H1 (cell line): ENCODE results near the gene WFDC8. TPM values are rescaled to one million over a fixed set of nuclear protein-coding genes. Genes with fewer than 3 reads are reported as not detected.

ENCODE experiments used
- polyA plus RNA-seq, 7 experiments: library from polyadenylated mRNA; depleted of rRNA in 3 of 7; stranded (reverse) in 5 of 7; unstranded in 2 of 7; fragments of >200 nt in 5 of 7; fragments of 200-250 nt in 2 of 7; gene quantifications; 1 replicate in 5 of 7; 2 replicates in 1 of 7; 4 replicates in 1 of 7; pipeline versions ENCODE4 v1.2.1 to v1.2.3, GENCODE V29; 2011 to 2013; ENCODE audit warnings: missing spikeins in 2 of 7, mixed read lengths in 2 of 7
- small RNA-seq: library from polyadenylated mRNA; stranded (forward); fragments of <200 nt; extraction: miRNeasy Mini kit (QIAGEN cat#:217004); gene quantifications from one replicate; pipeline ENCODE3, GENCODE V24; 2013; ENCODE audit not compliant: insufficient read depth
- total RNA-seq: library from RNA; stranded (reverse); fragmentation: NEBNext Ultra II Directional; extraction: Animal tissue kit (Norgen Biotek cat#: 25700); gene quantifications from 2 replicates; pipeline ENCODE4 v1.2.1, GENCODE V29; 2021

WFDC8 gene
- total and polyA plus RNA-seq, 2 of the 8 experiments (the other 6 are each of a cell fraction or from before 2014, with no cell fraction given), result not detected

Small RNA genes within 50 kb of the gene (small RNA-seq; reads per million reads assigned to genes)
- gene AL031663.1 (not detected), gene HSPD1P21 (not detected), gene RNA5SP485 (not detected)

Other genes starting within 250 kb of the WFDC8 start
- 59.2 and 60.2 TPM in 2 replicates for gene SDC4, start 230.9 kb downstream of the WFDC8 start, total RNA-seq
- 29.9 and 34.6 TPM in 2 replicates for gene SDC4, start 230.9 kb downstream of the WFDC8 start, polyA plus RNA-seq (2011; rRNA removed)
- gene SYS1, start 216.1 kb downstream of the WFDC8 start, total RNA-seq, result 18.2 and 19.6 TPM in 2 replicates
- gene SYS1, start 216.1 kb downstream of the WFDC8 start, polyA plus RNA-seq (2011; rRNA removed), result 50.8 and 57.4 TPM in 2 replicates
- not detected in 2 replicates for gene TP53TG5, start 201.0 kb downstream of the WFDC8 start, total RNA-seq
- gene TP53TG5, start 201.0 kb downstream of the WFDC8 start, polyA plus RNA-seq (2011; rRNA removed), result not detected in 2 replicates
- gene DBNDD2, start 171.0 kb downstream of the WFDC8 start, total RNA-seq, result 50.1 and 55.8 TPM in 2 replicates
- 95.5 and 96.3 TPM in 2 replicates for gene DBNDD2, start 171.0 kb downstream of the WFDC8 start, polyA plus RNA-seq (2011; rRNA removed)
- 64.3 and 66.0 TPM in 2 replicates for gene PIGT, start 163.1 kb downstream of the WFDC8 start, total RNA-seq
- 89.7 and 113 TPM in 2 replicates for gene PIGT, start 163.1 kb downstream of the WFDC8 start, polyA plus RNA-seq (2011; rRNA removed)
- 77.9 and 86.0 TPM in 2 replicates for gene WFDC2, start 109.5 kb downstream of the WFDC8 start, total RNA-seq
- 137 and 156 TPM in 2 replicates for gene WFDC2, start 109.5 kb downstream of the WFDC8 start, polyA plus RNA-seq (2011; rRNA removed)
- not detected in 2 replicates for gene SPINT3, start 63.7 kb downstream of the WFDC8 start, total RNA-seq
- gene SPINT3, start 63.7 kb downstream of the WFDC8 start, polyA plus RNA-seq (2011; rRNA removed), result not detected in 2 replicates
- gene WFDC6, start 39.8 kb downstream of the WFDC8 start, total RNA-seq, result not detected in 2 replicates
- gene WFDC6, start 39.8 kb downstream of the WFDC8 start, polyA plus RNA-seq (2011; rRNA removed), result not detected in 2 replicates
- 0.13 TPM in 1 of 2 replicates, not detected in the other for gene EPPIN, start 31.9 kb downstream of the WFDC8 start, total RNA-seq
- gene EPPIN, start 31.9 kb downstream of the WFDC8 start, polyA plus RNA-seq (2011; rRNA removed), result 0.06 TPM in 1 of 2 replicates, not detected in the other
- gene WFDC10A, start 50.5 kb upstream of the WFDC8 start, total RNA-seq, result not detected in 2 replicates
- not detected in 2 replicates for gene WFDC10A, start 50.5 kb upstream of the WFDC8 start, polyA plus RNA-seq (2011; rRNA removed)
- not detected in 2 replicates for gene WFDC9, start 52.0 kb upstream of the WFDC8 start, total RNA-seq
- gene WFDC9, start 52.0 kb upstream of the WFDC8 start, polyA plus RNA-seq (2011; rRNA removed), result not detected in 2 replicates
- not detected in 2 replicates for gene WFDC11, start 91.0 kb upstream of the WFDC8 start, total RNA-seq
- gene WFDC11, start 91.0 kb upstream of the WFDC8 start, polyA plus RNA-seq (2011; rRNA removed), result not detected in 2 replicates
- gene WFDC13, start 122.8 kb upstream of the WFDC8 start, total RNA-seq, result not detected in 2 replicates
- not detected in 2 replicates for gene WFDC13, start 122.8 kb upstream of the WFDC8 start, polyA plus RNA-seq (2011; rRNA removed)
- gene WFDC10B, start 125.7 kb upstream of the WFDC8 start, total RNA-seq, result 0.54 TPM in 1 of 2 replicates, not detected in the other
- 0.21 and 0.36 TPM in 2 replicates for gene WFDC10B, start 125.7 kb upstream of the WFDC8 start, polyA plus RNA-seq (2011; rRNA removed)
- not detected in 2 replicates for gene SPINT4, start 143.1 kb upstream of the WFDC8 start, total RNA-seq
- gene SPINT4, start 143.1 kb upstream of the WFDC8 start, polyA plus RNA-seq (2011; rRNA removed), result not detected in 2 replicates
- 0.50 TPM in 1 of 2 replicates, not detected in the other for gene WFDC3, start 212.6 kb upstream of the WFDC8 start, total RNA-seq
- gene WFDC3, start 212.6 kb upstream of the WFDC8 start, polyA plus RNA-seq (2011; rRNA removed), result 0.11 and 0.60 TPM in 2 replicates
- 38.4 and 41.9 TPM in 2 replicates for gene DNTTIP1, start 212.7 kb upstream of the WFDC8 start, total RNA-seq
- gene DNTTIP1, start 212.7 kb upstream of the WFDC8 start, polyA plus RNA-seq (2011; rRNA removed), result 32.6 and 34.9 TPM in 2 replicates
- 243 and 255 TPM in 2 replicates for gene UBE2C, start 233.4 kb upstream of the WFDC8 start, total RNA-seq
- gene UBE2C, start 233.4 kb upstream of the WFDC8 start, polyA plus RNA-seq (2011; rRNA removed), result 312 and 326 TPM in 2 replicates
- 3.6 and 5.7 TPM in 2 replicates for gene TNNC2, start 248.0 kb upstream of the WFDC8 start, total RNA-seq
- gene TNNC2, start 248.0 kb upstream of the WFDC8 start, polyA plus RNA-seq (2011; rRNA removed), result 7.6 and 10.4 TPM in 2 replicates